ENCODE measurements around the gene CCDC32.

The CCDC32 gene

GRCh38 chr15:40513609-40514008, 51.2 kb downstream of the CCDC32 start:
- DNase-seq (ENCODE audit: low read depth in 3 of 3): no peak

GRCh38 chr15:40512440-40512839, 52.4 kb downstream of the CCDC32 start:
- DNase-seq (ENCODE audit: low read depth in 3 of 3): no peak

- no peak for DNase-seq (ENCODE audit: low read depth in 3 of 3)
These were observed 53.2 kb downstream of the CCDC32 start for GRCh38 chr15:40511472-40512133.

GRCh38 chr15:40511093-40511471, 53.8 kb downstream of the CCDC32 start:
- DNase-seq (ENCODE audit: low read depth in 3 of 3): no peak

DNA sequence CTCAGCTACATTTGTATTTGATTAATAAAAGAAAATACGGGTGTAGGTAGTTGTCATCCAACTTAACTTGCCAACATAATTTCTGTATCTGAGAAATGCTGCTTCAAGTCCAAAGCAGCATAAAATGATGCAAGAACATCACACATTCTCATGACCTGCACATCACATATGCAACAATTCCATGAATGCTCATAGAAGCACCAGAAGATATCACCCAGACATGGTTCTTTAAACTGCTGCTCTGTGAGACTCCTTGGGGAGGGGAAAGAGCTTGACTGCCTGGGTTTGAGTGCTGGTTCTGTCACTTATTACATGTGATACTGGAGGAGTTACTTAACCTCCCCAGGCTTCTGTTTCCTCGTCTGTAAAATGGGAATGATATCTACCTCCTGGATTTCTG, 54.6 kb downstream of the CCDC32 start:
- no peak for DNase-seq (ENCODE audit: low read depth in 3 of 3)

DNA sequence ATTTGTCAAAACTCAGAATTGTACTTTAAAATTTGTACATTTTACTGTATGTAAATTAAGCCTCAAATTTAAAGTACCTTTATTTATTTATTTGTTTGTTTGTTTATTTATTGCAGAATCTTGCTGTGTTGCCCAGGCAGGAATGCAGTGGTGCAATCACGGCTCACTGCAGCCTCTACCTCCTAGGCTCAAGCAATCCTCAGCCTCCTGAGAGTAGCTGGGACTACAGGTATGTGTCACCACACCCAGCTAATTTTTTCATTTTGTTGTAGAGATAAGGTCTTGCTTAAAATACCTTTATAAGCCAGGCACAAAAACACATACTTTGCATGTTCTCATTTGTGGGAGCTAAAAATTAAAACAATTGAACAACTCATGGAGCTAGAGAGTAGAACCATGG, 56.6 kb downstream of the CCDC32 start:
- DNase-seq (ENCODE audit: low read depth in 3 of 3): no peak

DNA sequence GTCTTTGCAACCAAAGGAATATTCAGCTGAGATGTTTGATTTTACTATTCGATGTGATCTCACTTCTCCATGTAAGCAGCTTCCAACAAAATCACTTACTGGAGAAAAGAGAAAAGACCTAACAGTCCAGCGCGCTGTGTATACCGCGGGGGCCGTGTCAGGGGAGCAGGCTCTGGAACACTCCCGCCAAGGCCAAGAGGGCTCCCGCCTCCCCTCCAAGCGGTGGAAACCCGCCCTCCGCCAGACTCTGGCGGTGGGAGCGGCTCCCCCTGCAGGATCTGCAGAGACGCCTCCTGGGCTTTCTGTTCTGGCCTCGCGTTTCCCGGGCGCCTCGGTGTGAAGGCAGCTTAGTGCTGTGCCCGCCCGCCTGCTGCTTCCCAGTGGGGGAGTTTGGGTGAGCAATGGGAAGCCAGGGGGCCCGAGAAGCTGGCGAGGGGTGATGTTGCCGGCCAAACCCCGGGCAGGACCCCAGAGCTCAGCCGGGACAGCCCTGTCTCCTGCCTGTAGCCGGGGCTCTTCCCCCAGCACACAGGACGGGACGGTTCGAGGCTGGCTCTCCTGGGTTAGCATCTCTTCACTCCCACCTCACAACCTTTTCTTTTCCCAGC, 57.8 kb downstream of the CCDC32 start:
- DNase-seq (ENCODE audit: low read depth in 3 of 3): peak; percentile 30 to 56 (median 47)
